Stomach (tissue), 9 donors: ENCODE data around the gene GASK1B. TPM values are rescaled to one million over a fixed set of nuclear protein-coding genes. Genes with fewer than 3 reads are reported as not detected.

Experiments
- DNase-seq, 2 donors: peaks; one replicate each; pipeline versions ENCODE4 v3.0.0 to v3.0.0-alpha.2; 2013 to 2019
- H3K27ac ChIP-seq, 5 donors: fragments of 200-600 bp in 4 of 5; sonication (generic) in 4 of 5; one replicate each; pipeline ENCODE4 v1.5.1; 2013 to 2019; ENCODE audit warnings: mild to moderate bottlenecking in 1 of 5, moderate library complexity in 1 of 5
- H3K27me3 ChIP-seq, 3 donors: fragments of 200-600 bp; sonication (generic); one replicate each; pipeline ENCODE4 v1.5.1; 2017 to 2019; ENCODE audit warnings: mixed run types in 1 of 3
- H3K36me3 ChIP-seq, 4 donors: fragments of 200-600 bp; sonication (generic); 1 replicate in 3 of 4; 2 replicates in 1 of 4; pipeline ENCODE4 v1.5.1; 2016 to 2019
- H3K4me1 ChIP-seq, 4 donors: fragments of 200-600 bp; sonication (generic); one replicate each; pipeline ENCODE4 v1.5.1; 2016 to 2019
- H3K4me3 ChIP-seq, 4 donors: fragments of 200-600 bp; sonication (generic) in 3 of 4; one replicate each; pipeline ENCODE4 v1.5.1; 2016 to 2019; ENCODE audit warnings: mild to moderate bottlenecking in 1 of 4
- H3K9me3 ChIP-seq, 4 donors: fragments of 200-600 bp; sonication (generic); one replicate each; pipeline ENCODE4 v1.5.1; 2016 to 2019
- EP300 ChIP-seq: sonication (generic); formaldehyde crosslinking; IDR thresholded peaks from one replicate; pipeline ENCODE4 v1.6.1; 2017; ENCODE audit warnings: antibody characterized with exemption
- POLR2A ChIP-seq, 4 donors: fragments of 450-650 bp; IDR thresholded peaks; one replicate each; pipeline ENCODE4 v1.6.1; 2016; ENCODE audit warnings: antibody characterized with exemption in 4 of 4, control low read depth in 2 of 4, mild to moderate bottlenecking in 1 of 4, moderate library complexity in 1 of 4
- POLR2AphosphoS5 ChIP-seq, 3 donors: sonication (generic); formaldehyde crosslinking; IDR thresholded peaks; one replicate each; pipeline ENCODE4 v1.6.1; 2016; ENCODE audit warnings: antibody characterized with exemption in 3 of 3
- WGBS, 5 donors: extraction: QIAGEN DNeasy Blood & Tissue Kit in 3 of 5; methylation state at CpG; one replicate each; pipeline versions ENCODE4 v1.1.5 to v1.1.7; 2013 to 2018; 5-methylcytosine and 5-hydroxymethylcytosine counted together
- intact Hi-C: fragments of 100-400 bp; cut with DNase I; formaldehyde crosslinking; loops from one replicate; pipeline ENCODE4 v1.15.1; 2023; ENCODE audit warnings: low total_unique reads
- polyA plus RNA-seq, 3 donors: library from polyadenylated mRNA; stranded (reverse); fragments of 200-250 nt; gene quantifications; one replicate each; pipeline ENCODE4 v1.2.3, GENCODE V29; 2013
- total RNA-seq, 5 donors: library from RNA; depleted of rRNA; stranded (reverse); fragments of >200 nt; gene quantifications; one replicate each; pipeline versions ENCODE4 v1.1.0 to v1.2.3, GENCODE V29; 2014 to 2016
- TF ChIP-seq, protein P1 (sequence below), 7 experiments: fragments of 450-650 bp in 4 of 7; fragments of 200-600 bp in 3 of 7; sonication (generic) in 3 of 7; IDR thresholded peaks; one replicate each; pipeline ENCODE4 v1.5.1; 2016 to 2019; ENCODE audit warnings: antibody characterized with exemption in 7 of 7, control low read depth in 2 of 7, mild to moderate bottlenecking in 1 of 7
- donor health status: healthy with polysubstance abuse.
- donor health status: Bipolar disorder and iron deficiency.
- donor health status: healthy.

Gene GASK1B
- total and polyA plus RNA-seq, 8 donors, result 2.4 to 128 (median 15.8) TPM

- Histone ChIP-seq H3K27ac (peak overlapping the region in 4 of 5 donors; percentile 84 to 93 (median 90)), H3K27me3 (no peaks in the 10 kb centered on the region), H3K36me3 (no peaks in the 10 kb centered on the region), H3K4me1 (peaks cover 4 to 17% (median 12%) of the 10 kb centered on the region in 4 donors), H3K9me3 (no peaks in the 10 kb centered on the region), H3K4me3 (no peak overlapping the region)
- intact Hi-C loops, result no loop called here
- DNase-seq, result peak in 1 of 2 donors; percentile 22
- 70 to 79% (median 75%) methylated on average over 5 of the region's 5 CpGs for WGBS, 5 donors
- TF ChIP-seq EP300 (no peak), POLR2AphosphoS5 (IDR thresholded peaks at IDR 0.05) (no peak), POLR2A (IDR thresholded peaks at IDR 0.05) (no peak)
- TF ChIP-seq, protein P1, sequence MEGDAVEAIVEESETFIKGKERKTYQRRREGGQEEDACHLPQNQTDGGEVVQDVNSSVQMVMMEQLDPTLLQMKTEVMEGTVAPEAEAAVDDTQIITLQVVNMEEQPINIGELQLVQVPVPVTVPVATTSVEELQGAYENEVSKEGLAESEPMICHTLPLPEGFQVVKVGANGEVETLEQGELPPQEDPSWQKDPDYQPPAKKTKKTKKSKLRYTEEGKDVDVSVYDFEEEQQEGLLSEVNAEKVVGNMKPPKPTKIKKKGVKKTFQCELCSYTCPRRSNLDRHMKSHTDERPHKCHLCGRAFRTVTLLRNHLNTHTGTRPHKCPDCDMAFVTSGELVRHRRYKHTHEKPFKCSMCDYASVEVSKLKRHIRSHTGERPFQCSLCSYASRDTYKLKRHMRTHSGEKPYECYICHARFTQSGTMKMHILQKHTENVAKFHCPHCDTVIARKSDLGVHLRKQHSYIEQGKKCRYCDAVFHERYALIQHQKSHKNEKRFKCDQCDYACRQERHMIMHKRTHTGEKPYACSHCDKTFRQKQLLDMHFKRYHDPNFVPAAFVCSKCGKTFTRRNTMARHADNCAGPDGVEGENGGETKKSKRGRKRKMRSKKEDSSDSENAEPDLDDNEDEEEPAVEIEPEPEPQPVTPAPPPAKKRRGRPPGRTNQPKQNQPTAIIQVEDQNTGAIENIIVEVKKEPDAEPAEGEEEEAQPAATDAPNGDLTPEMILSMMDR (IDR thresholded peaks at IDR 0.05), result no peak
These were observed 36.3 kb upstream of the GASK1B start for GRCh38 chr4:158208963-158209640.

DNA sequence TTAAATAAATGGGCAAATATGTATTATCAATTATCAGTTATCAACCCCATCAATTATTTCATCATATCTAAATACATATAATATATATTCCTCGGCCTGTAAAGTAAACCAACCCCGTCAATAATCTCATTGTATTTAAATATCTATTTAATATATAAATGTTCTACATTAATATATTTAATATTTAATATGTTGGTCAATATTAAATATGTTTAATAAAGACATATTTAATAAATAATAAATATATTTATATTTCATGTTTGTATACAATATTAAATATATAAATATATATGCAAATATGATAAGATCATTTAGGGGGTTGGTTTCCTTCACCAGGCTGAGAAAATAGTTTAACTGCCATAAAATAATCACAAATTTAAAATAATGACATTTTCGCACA is 31.1 kb upstream of the GASK1B start:
- no peak overlapping the region for H3K27ac ChIP-seq
- H3K4me3 ChIP-seq, result no peak overlapping the region
- TF ChIP-seq, protein P1 (IDR thresholded peaks at IDR 0.05), result no peak
- no peak for TF ChIP-seq EP300
- no peak for TF ChIP-seq POLR2AphosphoS5 (IDR thresholded peaks at IDR 0.05)
- TF ChIP-seq POLR2A (IDR thresholded peaks at IDR 0.05), result no peak
- 94 to 98% (median 94%) methylated on average over 3 of the region's 3 CpGs for whole genome bisulfite sequencing, 5 donors
- H3K9me3 ChIP-seq, result no peaks in the 10 kb centered on the region
- intact Hi-C loops, result no loop called here
- H3K4me1 ChIP-seq, result no peaks in the 10 kb centered on the region
- H3K27me3 ChIP-seq, result no peaks in the 10 kb centered on the region
- no peak for DNase-seq
- peaks cover 0 to 4% (median 0%) of the 10 kb centered on the region in 4 donors for H3K36me3 ChIP-seq

DNA sequence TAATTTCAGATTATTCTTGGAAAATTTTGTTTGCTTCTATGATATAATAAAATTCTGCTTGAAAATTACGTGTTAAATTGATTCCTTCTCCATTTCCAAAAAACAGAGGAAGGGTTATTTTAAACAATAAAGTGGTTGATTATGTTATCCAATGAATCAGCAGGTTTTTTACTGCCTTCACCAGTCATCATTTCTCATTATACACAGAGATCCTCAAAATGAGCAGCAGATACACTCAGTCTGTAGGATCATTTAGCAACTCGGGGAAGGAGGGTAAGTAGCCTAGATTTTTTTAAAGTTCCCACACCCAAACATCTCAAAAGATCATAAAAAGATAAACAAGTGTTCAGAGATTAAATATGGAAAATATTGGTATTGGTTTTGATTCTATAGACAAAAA is 30.6 kb upstream of the GASK1B start:
- no peaks in the 10 kb centered on the region for H3K4me1 ChIP-seq
- H3K27ac ChIP-seq, result no peak overlapping the region
- no peaks in the 10 kb centered on the region for H3K27me3 ChIP-seq
- DNase-seq, result no peak
- H3K36me3 ChIP-seq, result peaks cover 0 to 4% (median 0%) of the 10 kb centered on the region in 4 donors
- 66 to 74% (median 71%) methylated on average over 2 of the region's 2 CpGs for WGBS, 5 donors
- TF ChIP-seq EP300 (no peak), POLR2AphosphoS5 (IDR thresholded peaks at IDR 0.05) (no peak), POLR2A (IDR thresholded peaks at IDR 0.05) (no peak)
- TF ChIP-seq, protein P1 (IDR thresholded peaks at IDR 0.05), result no peak
- intact Hi-C loops, result no loop called here
- H3K9me3 ChIP-seq, result no peaks in the 10 kb centered on the region
- no peak overlapping the region for H3K4me3 ChIP-seq

DNA sequence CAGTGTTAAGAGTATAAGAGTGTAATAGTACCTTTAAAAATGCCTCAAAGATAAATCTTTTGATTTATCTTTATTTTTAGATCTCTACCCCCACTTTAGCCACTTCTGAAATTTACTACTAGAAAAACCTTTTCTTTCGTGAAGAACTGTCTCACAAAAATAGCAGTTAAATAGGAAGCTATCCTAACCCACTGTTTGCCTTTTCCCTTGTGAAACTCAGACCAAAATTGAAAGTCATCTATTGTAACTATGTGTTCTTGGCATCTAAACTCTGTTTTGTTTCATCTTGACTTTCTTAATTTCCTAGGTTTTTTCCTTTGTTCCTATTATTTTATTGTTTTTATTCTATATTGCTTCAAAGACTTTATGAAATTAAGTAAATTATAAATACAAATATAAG is 29.7 kb upstream of the GASK1B start:
- WGBS, 5 donors, result 50 to 71% (median 68%) methylated on average over 1 of the region's 1 CpG
- intact Hi-C loops, result no loop called here
- TF ChIP-seq, protein P1 (IDR thresholded peaks at IDR 0.05), result no peak
- TF ChIP-seq POLR2A (IDR thresholded peaks at IDR 0.05) (no peak), POLR2AphosphoS5 (IDR thresholded peaks at IDR 0.05) (no peak), EP300 (no peak)
- no peak for DNase-seq
- Histone ChIP-seq H3K4me3 (no peak overlapping the region), H3K4me1 (no peaks in the 10 kb centered on the region), H3K36me3 (peaks cover 0 to 4% (median 0%) of the 10 kb centered on the region in 4 donors), H3K27me3 (no peaks in the 10 kb centered on the region), H3K9me3 (no peaks in the 10 kb centered on the region), H3K27ac (no peak overlapping the region)
